NOMO-1 treated with dmso at 0.1 percent for 144 hours (cell line): ENCODE data around the gene KIAA1671.
"Not testable (repeated sequence)": the region's sequence is repeated elsewhere in the genome, so short reads cannot be mapped to it uniquely, and the experiment has no call there.

Source experiments
- DNase-seq: peaks from one replicate; lab custom pipeline; 2025; ENCODE audit not compliant: unreplicated experiment; lab: John Stamatoyannopoulos, UW

Gene KIAA1671

DNA sequence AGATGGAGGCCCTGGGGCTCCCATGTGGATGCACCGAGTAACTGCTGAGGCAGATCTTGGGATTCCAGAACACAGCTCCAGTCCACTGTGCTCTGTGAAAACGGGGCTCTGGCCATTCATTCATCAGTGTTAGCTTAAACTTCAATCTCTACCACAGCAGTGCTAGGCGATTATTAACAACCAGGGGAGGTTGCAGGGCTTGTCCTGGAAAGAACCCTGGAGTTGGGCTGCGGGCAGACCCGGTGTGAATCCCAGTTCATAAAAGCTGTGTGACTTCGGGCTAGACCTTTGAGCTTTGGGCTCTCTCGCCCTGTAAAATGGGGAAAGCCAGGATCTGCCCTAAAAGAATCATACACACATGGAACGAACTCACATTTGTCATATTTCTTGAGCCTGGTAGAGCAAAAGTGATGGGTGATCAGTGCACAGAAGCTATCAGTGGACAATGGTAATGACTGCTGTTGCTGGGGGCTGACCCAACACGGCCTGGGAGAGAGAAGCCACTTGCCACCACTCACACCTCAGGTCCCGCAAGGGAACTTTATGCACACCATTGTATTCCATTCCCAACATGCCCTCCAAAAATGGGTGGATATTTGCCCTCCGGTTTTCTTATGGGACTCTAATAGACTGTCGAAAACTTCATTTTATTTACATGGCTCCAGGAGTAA lies 231.6 kb downstream of the KIAA1671 start:
- DNase-seq: no peak

DNA sequence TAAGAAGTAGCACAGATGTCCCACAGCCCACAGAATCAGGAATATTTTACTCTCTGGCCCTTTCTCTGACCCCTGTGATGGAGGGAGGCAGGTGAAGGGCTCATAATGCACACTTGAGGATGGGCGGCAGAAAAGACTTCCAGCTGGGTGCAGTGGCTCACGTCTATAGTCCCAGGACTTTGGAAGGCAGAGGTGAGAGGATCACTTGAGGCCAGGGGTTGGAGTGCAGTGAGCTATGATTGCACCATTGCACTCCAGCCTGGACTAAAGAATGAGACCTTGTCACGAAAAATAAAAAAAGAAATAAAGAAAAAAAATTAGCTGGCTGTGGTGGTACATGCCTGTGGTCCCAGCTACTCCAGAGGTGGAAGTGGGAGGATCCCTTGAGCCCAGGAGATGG lies 233.6 kb downstream of the KIAA1671 start:
- no peak for DNase-seq

DNA sequence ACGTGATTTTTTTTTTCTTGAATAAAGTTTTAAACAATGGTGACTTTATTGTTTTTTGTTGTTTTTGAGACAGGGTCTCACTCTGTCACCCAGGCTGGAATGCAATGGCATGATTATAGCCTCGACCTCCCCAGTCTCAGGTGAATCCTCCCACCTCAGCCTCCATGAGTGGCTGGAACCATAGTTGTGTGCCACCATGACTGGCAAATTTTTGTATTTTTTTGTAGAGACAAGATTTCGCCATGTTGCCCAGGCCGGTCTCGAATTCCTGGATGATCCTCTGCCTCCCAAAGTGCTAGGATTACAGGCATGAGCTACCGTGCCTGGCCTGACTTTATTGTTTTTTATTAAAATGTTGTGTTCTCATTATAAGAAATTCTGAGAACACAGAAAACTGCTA lies 235.0 kb downstream of the KIAA1671 start:
- DNase-seq: no peak

DNA sequence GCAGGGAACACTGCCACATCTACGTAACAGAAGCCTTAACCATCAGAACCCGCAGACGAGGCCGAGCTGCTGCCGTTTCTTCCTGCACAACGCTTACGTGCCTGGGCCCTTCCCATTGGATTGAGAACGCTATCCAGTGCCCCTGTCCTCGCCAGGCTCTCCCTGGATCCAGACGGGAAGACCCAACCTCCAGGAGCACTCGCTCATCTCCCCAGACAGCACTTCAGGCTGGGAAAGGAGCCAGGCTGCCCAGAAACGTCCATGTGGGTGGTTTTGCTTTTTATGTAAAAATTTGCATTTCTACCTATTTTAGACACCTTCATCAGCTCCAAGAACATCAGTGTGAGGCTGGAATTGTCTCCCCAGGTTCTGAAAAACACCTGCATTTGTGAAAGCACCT lies 239.9 kb downstream of the KIAA1671 start:
- DNase-seq: no peak

DNA sequence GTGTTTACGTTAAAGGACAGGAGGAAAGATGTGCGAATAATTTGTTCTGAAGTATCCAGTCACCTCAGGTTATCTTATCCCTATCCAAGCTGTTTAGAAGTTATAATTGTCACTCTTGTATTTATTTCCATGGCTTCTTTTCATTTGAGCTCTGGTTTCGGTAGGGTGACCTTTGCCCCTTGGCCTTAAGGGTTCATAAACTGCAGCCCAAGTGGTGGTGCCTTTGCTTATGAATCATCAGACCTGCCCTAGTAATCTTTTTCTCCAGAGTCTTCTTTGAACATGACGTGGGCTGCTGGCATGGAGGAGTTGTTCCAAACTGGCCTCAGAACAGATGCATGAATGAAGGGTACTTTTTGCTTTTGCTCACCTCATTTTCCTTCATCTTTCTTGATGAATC lies 240.6 kb downstream of the KIAA1671 start:
- DNase-seq: no peak

DNA sequence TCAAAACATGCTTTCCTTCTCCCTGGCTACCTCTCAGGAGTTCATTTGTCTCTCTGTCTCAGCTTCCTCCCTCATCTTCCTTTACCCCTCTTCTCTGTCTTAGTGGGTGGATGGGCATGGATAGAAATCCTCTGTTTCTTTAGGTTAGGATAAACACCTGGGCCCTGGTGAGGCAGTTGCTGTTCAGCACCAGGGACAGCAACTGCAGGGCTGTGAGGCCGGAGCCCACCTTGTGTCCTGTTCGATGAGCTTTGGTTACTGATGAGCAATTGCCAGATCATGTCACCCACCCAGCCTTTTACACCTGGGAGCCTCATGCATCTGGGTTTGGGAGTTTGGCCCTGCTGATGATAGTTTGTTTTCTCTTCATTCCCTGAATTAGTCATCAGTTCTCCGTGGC lies 241.0 kb downstream of the KIAA1671 start:
- DNase-seq: no peak

DNA sequence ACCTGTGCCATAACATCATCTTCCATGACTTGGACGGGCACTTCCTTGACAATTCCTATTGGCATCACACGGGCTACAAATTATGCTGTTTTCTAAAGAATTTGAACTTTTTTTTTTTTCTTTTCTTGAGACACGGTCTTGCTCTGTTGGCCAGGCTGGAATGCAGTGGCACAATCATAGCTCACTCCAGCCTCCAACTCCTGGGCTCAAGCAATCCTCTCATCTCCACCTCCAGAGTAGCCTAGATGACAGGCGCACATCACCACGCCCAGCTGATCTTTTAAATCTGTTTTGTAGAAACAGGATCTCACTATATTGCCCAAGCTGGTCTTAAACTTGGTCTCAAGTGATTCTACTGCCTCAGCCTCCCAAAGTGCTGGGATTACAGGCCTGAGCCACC lies 243.8 kb downstream of the KIAA1671 start:
- DNase-seq: no peak

DNA sequence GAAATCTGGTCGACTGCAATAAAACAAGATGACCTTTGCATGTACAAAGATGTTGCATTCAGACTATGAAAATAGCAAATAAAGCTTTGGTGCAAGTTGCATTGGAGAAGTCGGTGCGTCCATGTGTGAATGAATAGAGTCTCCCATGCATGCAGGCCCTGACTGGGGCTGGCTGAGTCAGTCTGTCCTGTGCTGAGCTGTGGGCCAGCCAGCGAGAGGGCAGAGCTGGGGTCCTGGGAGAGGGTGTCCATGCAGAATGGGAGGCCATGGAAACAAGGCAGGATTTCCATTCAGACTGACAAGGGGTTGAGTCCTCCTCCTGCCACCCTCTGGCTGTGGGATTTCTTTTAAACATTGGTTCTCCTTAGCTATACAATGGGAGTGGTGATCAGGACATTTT lies 244.8 kb downstream of the KIAA1671 start:
- DNase-seq: no peak

DNA sequence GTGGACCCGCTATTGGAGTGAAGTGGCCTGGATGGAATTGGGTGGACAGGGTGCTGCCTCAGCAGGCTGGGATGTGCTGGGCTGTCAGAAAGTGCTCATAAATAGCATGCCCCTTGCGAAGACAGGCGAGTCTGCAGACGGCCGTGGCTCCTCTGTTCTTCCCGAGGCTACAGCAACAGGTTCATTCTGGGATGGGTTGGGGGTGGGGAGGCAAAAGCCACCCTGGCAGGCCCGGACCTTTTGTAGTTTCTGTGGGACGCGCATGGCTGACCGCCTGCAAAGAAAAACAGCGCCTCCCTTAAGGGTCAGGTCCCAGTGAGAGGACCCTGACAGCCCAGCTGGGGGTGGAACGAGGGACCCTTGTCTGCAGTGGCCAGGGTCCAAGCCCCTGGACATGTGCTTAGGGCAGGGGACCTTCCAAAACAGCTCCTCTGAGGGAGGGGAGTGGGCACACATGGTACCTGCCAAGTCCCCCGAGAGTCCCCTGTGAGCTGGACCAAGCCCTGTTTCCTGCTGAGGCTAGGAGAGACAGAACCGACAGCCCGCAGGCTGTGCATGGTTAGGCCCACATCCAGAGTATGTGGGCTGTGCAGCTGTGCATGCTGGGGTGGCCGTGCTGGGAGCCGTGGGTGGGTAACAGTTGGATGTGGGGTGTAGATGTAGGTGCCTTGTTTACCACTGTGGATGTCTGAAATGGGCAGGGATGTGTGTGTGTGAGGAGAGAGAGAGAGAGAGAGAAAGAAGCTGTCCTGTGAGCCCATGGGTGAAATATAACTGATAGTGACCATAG lies 247.4 kb downstream of the KIAA1671 start, which contains the start of gene CRYBB3:
Gene CRYBB3, plus strand, starts transcription at position 128 of the 790 bp plus-strand sequence. CDS start 1,539 bp downstream, outside the sequence.
- no peak for DNase-seq

DNA sequence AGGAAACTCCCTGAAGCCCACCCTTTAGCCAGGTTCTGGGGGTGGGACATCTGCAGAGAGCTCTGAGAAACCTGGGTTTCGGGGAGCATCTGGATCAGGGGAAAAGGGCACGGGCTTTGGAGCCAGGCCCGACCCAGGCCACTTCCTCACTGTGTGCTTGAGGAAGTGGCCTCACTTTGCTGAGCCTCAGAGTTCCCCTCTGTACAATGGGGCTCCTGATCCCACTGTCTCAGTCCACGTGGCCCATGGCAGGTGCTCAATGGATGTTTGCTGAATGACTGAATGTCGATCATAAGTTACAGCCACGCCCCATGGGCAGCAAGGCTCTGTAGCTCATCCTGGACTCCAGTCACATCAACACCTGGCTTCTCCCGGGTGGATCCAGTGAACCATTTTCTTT lies 248.5 kb downstream of the KIAA1671 start:
- DNase-seq: no peak

DNA sequence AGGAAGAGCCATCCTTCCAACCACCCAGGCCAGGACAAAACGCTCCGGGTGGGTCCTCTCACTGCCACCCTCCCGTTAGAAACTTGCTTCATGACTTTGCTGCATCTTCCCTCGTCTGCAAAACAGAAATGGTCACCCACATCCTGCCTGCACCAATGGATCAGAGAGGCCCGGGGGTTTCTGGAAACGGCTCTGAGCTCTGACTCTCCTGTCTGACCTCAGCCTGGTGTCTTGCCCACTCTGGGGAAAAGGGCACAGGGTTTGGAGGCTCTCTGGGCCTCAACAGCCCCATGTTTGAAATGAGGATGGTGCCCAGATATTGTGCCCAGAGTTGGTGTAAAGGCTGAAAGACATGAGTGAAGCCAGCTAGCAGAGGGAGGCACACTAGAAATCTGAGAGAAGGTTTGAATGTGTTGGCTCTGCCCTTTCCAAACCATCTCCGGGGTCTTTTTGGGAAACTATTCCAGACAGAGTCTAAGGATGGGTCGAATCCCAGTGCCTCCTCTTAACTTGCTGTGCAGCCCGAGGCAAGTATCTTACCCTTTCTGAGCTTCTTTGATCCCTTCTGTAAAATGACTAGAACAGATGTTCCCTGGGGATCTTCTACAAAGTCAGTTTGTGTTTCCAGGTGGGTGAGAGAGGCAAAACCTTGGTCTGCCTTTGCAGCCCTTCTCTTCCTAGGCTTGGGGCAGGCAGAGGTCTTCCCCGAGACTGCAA lies 249.2 kb downstream of the KIAA1671 start:
- no peak for DNase-seq

DNA sequence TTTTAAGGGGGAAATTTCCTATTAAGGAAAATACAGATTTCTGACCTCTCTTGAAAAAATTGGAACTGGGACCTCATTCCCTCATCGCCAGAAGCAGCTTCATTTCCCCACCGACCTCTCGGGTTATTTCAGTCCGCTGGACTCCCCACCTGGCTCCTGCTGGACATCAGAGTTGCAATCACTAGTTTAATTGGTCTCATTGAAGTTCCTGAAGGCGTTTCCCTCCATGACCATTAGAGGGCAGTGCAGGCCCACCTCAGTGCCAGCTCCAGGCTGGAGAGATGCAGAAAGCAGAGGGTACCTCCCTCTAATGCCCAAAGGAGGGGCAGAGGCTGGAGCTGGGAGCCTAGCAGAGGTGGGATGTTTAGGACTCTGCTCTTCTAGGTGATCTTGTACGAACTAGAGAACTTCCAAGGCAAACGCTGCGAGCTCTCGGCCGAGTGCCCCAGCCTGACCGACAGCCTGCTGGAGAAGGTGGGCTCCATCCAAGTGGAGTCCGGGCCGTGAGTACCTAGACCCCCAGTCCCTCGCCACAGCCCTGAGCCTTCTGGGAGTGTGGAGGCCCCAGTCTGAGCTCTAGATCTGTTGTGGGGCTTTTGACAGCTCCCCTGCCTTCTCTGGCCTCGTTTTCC lies 249.9 kb downstream of the KIAA1671 start:
- no peak for DNase-seq

DNA sequence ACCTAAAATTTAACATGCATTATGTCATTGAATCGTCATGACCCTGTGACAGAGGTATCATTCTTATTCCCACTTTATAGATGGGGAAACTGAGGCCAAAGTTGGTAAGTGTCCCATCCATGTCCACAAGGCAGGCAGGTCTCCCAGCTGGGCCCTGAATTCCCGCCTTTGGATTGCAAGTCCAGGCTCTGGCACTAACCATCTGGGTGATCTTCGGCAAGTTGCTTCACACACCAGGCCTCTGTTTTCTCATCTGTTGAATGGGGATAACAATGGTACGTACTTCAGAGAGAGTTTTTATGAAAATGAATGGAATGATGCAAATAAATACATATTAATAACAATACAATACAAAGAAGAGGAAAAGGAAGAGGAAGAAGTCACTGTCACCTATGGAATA lies 250.6 kb downstream of the KIAA1671 start:
- DNase-seq: no peak

DNA sequence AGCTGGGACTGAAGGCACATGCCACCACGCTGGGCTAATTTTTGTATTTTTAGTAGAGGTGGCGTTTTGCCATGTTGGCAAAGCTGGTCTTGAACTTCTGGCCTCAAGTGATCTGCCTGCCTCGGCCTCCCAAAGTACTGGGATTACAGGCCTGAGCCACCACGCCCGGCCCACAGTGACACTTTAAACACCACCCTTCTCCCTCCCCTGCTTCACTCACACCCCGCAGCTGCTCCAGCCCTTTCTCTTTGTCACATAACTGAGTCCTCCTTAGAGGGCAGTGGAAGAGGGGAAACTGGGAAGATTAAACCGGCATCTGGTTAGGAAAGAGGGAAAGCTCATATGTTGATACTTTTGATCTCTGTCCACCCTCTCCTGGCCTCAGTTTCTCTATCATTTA lies 252.0 kb downstream of the KIAA1671 start:
- DNase-seq: not testable (repeated sequence)

DNA sequence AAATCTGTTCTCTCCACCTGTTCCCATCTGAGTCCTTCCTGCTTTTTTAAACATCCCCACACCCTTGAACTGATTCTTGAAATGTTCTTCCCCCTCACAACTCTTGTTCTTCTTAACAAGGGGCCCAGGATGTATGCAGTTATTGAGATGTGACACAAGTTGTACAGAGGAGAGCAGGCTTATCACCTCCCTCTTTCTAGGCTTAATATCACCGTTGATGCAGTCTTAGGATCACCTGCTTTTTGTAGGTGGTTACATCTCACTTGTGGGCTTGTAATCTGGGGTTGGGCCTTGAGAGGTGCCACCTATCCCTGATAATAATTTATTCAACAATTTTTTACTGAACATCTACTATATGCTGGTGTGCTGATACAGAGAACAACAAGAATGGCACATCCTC lies 253.3 kb downstream of the KIAA1671 start:
- no peak for DNase-seq

DNA sequence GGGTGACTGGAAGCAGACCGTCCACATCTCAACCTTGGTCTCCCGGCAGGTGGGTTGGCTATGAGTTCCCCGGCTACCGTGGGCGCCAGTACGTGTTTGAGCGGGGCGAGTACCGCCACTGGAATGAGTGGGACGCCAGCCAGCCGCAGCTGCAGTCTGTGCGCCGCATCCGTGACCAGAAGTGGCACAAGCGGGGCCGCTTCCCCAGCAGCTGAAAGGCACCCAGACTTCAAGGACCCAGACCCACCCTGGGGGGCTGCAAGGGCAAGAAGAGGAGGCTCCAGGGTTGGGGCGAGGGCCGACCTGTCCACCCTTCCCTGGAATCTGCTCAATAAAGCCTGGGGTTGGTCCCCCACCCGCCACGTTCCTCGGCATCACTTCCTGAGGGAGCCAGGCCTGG lies 254.5 kb downstream of the KIAA1671 start:
- DNase-seq: no peak

DNA sequence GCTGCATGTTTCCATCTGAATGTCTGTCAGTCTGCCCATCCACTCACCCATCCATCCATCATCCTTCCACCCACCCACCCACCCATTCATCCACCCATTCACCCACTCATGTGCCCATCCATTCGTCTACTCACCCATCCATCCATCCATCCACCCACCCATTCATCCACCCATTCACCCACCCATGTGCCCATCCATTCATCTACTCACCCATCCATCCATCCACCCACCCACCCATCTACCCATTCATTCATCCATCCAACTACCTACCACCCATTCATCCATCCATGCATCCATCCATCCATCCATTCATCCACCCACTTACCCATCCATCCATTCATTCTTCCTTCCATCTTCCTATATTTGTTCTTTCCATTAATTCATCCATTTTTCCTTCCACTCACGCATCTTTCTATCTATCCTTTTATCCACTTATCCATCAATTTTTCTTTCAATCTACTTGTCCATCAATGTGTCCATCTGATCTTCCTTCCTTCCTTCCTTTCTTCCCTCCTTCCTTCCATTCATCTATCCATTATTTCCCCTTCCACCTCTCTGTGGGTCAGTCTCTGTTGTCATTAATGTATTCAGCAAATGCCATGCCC lies 255.1 kb downstream of the KIAA1671 start:
- no peak for DNase-seq

DNA sequence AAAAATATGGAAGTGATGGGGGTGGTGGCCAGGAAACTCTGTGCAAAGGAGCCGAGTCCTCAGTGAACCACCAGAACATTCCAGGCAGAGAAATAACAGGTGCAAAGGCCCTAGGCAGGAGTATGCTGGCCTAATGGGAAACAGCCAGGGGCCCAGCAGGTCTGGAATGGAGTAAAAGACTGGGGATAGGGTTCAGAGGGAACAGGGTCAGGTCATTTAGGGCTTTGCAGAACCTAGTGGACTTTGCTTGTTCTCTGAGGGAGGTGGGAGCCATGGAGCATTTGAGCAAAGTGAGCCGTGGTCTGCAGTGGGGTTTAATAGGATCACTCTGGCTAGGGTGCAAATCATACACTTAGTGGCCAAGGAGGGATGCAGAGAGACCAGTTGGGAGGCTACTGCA lies 255.8 kb downstream of the KIAA1671 start:
- no peak for DNase-seq

DNA sequence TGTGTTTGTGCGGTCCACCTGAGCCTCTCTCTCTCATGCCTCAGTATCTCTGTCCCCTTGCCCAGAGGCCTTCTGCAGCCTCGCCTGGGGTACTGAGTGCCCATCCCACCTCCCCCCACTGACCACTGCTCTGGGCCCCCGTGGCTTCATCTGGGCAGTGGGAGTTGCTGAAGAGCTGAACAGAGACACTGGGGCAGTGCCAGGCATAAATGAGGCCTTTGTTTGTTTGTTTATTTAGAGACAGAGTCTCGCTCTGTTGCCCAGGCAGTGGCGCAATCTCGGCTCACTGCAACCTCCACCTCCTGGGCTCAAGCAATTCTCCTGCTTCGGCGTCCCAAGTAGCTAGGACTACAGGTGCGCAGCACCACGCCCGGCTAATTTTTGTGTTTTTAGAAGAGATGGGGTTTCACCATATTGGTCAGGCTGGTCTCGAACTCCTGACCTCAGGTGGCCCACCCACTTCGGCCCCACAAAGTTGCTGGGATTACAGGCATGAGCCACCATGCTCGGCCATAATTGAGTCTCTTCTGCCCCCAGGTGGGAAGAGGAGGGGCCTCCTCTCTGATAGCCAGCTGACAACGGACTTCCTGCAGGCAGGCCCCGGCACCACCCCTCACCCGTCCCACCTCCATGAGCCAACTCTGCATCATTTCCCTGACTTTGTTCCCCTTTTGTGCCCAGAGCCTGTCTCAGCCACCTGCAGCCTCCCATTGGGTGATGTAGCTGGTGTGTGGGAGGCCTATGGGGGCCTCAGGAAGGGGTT lies 256.4 kb downstream of the KIAA1671 start:
- no peak for DNase-seq

DNA sequence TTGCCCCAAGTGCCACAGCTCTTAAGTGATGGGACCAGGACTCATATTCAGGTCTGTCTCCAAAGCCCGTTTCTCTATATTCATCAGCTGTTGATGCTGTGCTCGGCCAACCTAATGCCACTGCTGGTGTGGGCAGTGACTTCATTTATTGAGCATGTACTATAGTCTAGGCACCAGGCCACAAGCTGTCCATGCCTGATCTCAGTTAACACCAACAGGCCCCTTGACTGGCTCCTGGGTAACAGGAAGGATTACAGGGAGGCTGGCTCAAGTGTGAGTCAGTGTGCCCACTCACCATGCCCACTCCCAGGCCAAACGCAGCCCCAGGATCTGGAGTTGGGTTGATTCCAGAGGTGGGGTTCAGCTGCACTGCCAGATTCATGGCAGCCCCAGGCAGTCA lies 258.3 kb downstream of the KIAA1671 start:
- DNase-seq: no peak
